ENCODE results near the gene HES6.

- TF ChIP-seq POLR2A (IDR thresholded peaks at IDR 0.05) (no peak), EP300 (IDR thresholded peaks at IDR 0.05) (no peak)
These were observed 3.3 kb downstream of the HES6 start for GRCh38 chr2:238236571-238236970.

Measured in upper lobe of left lung (tissue), 4 donors.